ENCODE results near the gene PSMC3IP. TPM values are rescaled to one million over a fixed set of nuclear protein-coding genes. Genes with fewer than 3 reads are reported as not detected.

The PSMC3IP gene
- polyA plus RNA-seq, 1 donor (not counting 4 experiments of a cell fraction or from before 2014, with no cell fraction given) = 7.7 TPM

GRCh38 chr17:42579794-42580551 lies 2.4 kb upstream of the PSMC3IP start:
- TF ChIP-seq CTCF (optimal IDR thresholded peaks at IDR 0.05 in 1 of 3, IDR thresholded peaks at IDR 0.05 in 1 of 3, conservative IDR thresholded peaks at IDR 0.05 in 1 of 3; ENCODE audit: extremely low read depth in 1 of 3, insufficient read depth in 2 of 3, low read length in 3 of 3) (no peak), EZH2 (IDR thresholded peaks at IDR 0.05; ENCODE audit: low read length) (no peak)
- Histone ChIP-seq H2AFZ (ENCODE audit: control insufficient read depth, low read length) (no peak overlapping the region), H3K4me1 (ENCODE audit: control insufficient read depth, extremely low read depth, insufficient read depth, low read length) (peaks cover 19% of the 10 kb centered on the region), H3K9me3 (ENCODE audit: control insufficient read depth, low read depth, low read length) (no peaks in the 10 kb centered on the region), H3K36me3 (ENCODE audit: control insufficient read depth in 2 of 2, extremely low read depth in 1 of 2, insufficient read depth in 2 of 2, low read length in 2 of 2) (peaks cover 28 to 45% of the 10 kb centered on the region in 2 experiments), H3K4me3 (ENCODE audit: control insufficient read depth in 2 of 3, extremely low read depth in 1 of 3, insufficient read depth in 2 of 3, low read depth in 1 of 3, low read length in 3 of 3) (no peak overlapping the region), H3K9ac (ENCODE audit: control insufficient read depth, extremely low read depth, insufficient read depth, low read length) (no peak overlapping the region), H3K79me2 (ENCODE audit: control insufficient read depth, insufficient read depth, low read length) (peaks cover 26% of the 10 kb centered on the region), H3K27ac (ENCODE audit: control insufficient read depth, insufficient read depth, low read length) (no peak overlapping the region), H3K4me2 (ENCODE audit: control insufficient read depth, extremely low read depth, insufficient read depth, low read depth, low read length) (no peak overlapping the region), H4K20me1 (ENCODE audit: control insufficient read depth, extremely low read depth, insufficient read depth, low read length) (no peaks in the 10 kb centered on the region), H3K27me3 (ENCODE audit: control insufficient read depth, extremely low read depth, insufficient read depth, low read length) (no peaks in the 10 kb centered on the region), H3K9me1 (ENCODE audit: control insufficient read depth, extremely low read depth, insufficient read depth, low read length) (no peaks in the 10 kb centered on the region)
- no peak for DNase-seq (ENCODE audit: low read depth, low spot score)
- dilution Hi-C loops (cut with MboI; ENCODE audit: extremely low pct_ligation_motif_present, low sequenced_read_pairs) = no loop called here
- no peak for FAIRE-seq

- Histone ChIP-seq H3K27ac (ENCODE audit: control insufficient read depth, insufficient read depth, low read length) (peak overlapping the region; percentile 79), H3K9me3 (ENCODE audit: control insufficient read depth, low read depth, low read length) (no peaks in the 10 kb centered on the region), H3K9me1 (ENCODE audit: control insufficient read depth, extremely low read depth, insufficient read depth, low read length) (no peaks in the 10 kb centered on the region), H3K9ac (ENCODE audit: control insufficient read depth, extremely low read depth, insufficient read depth, low read length) (peak overlapping the region; percentile 92), H2AFZ (ENCODE audit: control insufficient read depth, low read length) (no peak overlapping the region), H3K4me1 (ENCODE audit: control insufficient read depth, extremely low read depth, insufficient read depth, low read length) (peaks cover 18% of the 10 kb centered on the region), H3K27me3 (ENCODE audit: control insufficient read depth, extremely low read depth, insufficient read depth, low read length) (no peaks in the 10 kb centered on the region), H3K4me2 (ENCODE audit: control insufficient read depth, extremely low read depth, insufficient read depth, low read depth, low read length) (peak overlapping the region; percentile 88), H3K4me3 (ENCODE audit: control insufficient read depth in 2 of 3, extremely low read depth in 1 of 3, insufficient read depth in 2 of 3, low read depth in 1 of 3, low read length in 3 of 3) (peak overlapping the region; percentile 76 to 98 (median 92)), H4K20me1 (ENCODE audit: control insufficient read depth, extremely low read depth, insufficient read depth, low read length) (no peaks in the 10 kb centered on the region), H3K79me2 (ENCODE audit: control insufficient read depth, insufficient read depth, low read length) (peaks cover 30% of the 10 kb centered on the region), H3K36me3 (ENCODE audit: control insufficient read depth in 2 of 2, extremely low read depth in 1 of 2, insufficient read depth in 2 of 2, low read length in 2 of 2) (peaks cover 28 to 40% of the 10 kb centered on the region in 2 experiments)
- TF ChIP-seq EZH2 (IDR thresholded peaks at IDR 0.05; ENCODE audit: low read length) (no peak), CTCF (optimal IDR thresholded peaks at IDR 0.05 in 1 of 3, IDR thresholded peaks at IDR 0.05 in 1 of 3, conservative IDR thresholded peaks at IDR 0.05 in 1 of 3; ENCODE audit: extremely low read depth in 1 of 3, insufficient read depth in 2 of 3, low read length in 3 of 3) (peak; percentile 82 to 83 (median 83))
- dilution Hi-C loops (cut with MboI; ENCODE audit: extremely low pct_ligation_motif_present, low sequenced_read_pairs) = no loop called here
- FAIRE-seq = no peak
- no peak for DNase-seq (ENCODE audit: low read depth, low spot score)
Measured at GRCh38 chr17:42578282-42578869, 847 bp upstream of the PSMC3IP start.
